Upper lobe of left lung (tissue), 6 donors: ENCODE data around the gene MYO9A. TPM values are rescaled to one million over a fixed set of nuclear protein-coding genes. Genes with fewer than 3 reads are reported as not detected.
"Not testable (repeated sequence)": the region's sequence is repeated elsewhere in the genome, so short reads cannot be mapped to it uniquely, and the experiment has no call there.

ENCODE experiments used
- ATAC-seq, 2 donors: fragments of 200-7000 bp; cut with Tn5 transposase; one replicate each; pipeline ENCODE4 v1.9.1; 2022; ENCODE audit warnings: mild to moderate bottlenecking in 2 of 2, moderate library complexity in 2 of 2; ENCODE audit not compliant: low FRiP score in 2 of 2
- DNase-seq, 2 donors: peaks; one replicate each; pipeline ENCODE4 v3.0.0-alpha.2; 2019 to 2020
- H3K27ac ChIP-seq, 4 donors: fragments of 200-600 bp; sonication (generic); one replicate each; pipeline ENCODE4 v1.5.1; 2016 to 2019
- H3K27me3 ChIP-seq, 4 donors: fragments of 200-600 bp; sonication (generic); one replicate each; pipeline ENCODE4 v1.5.1; 2017 to 2019
- H3K36me3 ChIP-seq, 4 donors: fragments of 200-600 bp; sonication (generic); one replicate each; pipeline ENCODE4 v1.5.1; 2016 to 2019
- H3K4me1 ChIP-seq, 4 donors: fragments of 200-600 bp; sonication (generic); one replicate each; pipeline ENCODE4 v1.5.1; 2018 to 2019
- H3K4me3 ChIP-seq, 4 donors: fragments of 200-600 bp; sonication (generic); one replicate each; pipeline ENCODE4 v1.5.1; 2017 to 2019; ENCODE audit warnings: mild to moderate bottlenecking in 2 of 4, moderate library complexity in 1 of 4
- H3K9me3 ChIP-seq, 4 donors: fragments of 200-600 bp; sonication (generic); one replicate each; pipeline ENCODE4 v1.5.1; 2018 to 2019
- EP300 ChIP-seq, 4 donors: sonication (generic); formaldehyde crosslinking; IDR thresholded peaks; one replicate each; pipeline ENCODE4 v1.5.1; 2017; ENCODE audit warnings: antibody characterized with exemption in 4 of 4, control low read depth in 2 of 4
- POLR2A ChIP-seq, 4 donors: fragments of 450-650 bp; IDR thresholded peaks; one replicate each; pipeline ENCODE4 v1.5.1; 2016 to 2017; ENCODE audit warnings: antibody characterized with exemption in 4 of 4, mild to moderate bottlenecking in 2 of 4
- POLR2AphosphoS5 ChIP-seq, 2 donors: sonication (generic); formaldehyde crosslinking; IDR thresholded peaks; one replicate each; pipeline ENCODE4 v1.5.1; 2017; ENCODE audit warnings: antibody characterized with exemption in 2 of 2
- WGBS, 2 donors: methylation state at CpG; one replicate each; pipeline ENCODE4 v1.1.5; 2017 to 2018; 5-methylcytosine and 5-hydroxymethylcytosine counted together
- total RNA-seq, 6 donors: library from RNA; depleted of rRNA in 4 of 6; stranded (reverse); fragments of >200 nt in 4 of 6; gene quantifications; one replicate each; pipeline versions ENCODE4 v1.1.0 to v1.2.1, GENCODE V29; 2016 to 2021
- TF ChIP-seq, protein P1 (sequence below), 6 experiments: fragments of 450-650 bp in 4 of 6; fragments of 200-600 bp in 2 of 6; sonication (generic) in 2 of 6; IDR thresholded peaks; one replicate each; pipeline ENCODE4 v1.5.1; 2016 to 2019; ENCODE audit warnings: antibody characterized with exemption in 6 of 6
- donor health status: DM: no; HTN: no; CAD: no; lungs with moderate emphysema.
- donor health status: DM: no; HTN: yes; CAD: no; lungs with severe emphysema.

The MYO9A gene
- total RNA-seq, 6 donors from 2014 or later: 53.2 to 143 (median 76.5) TPM

DNA sequence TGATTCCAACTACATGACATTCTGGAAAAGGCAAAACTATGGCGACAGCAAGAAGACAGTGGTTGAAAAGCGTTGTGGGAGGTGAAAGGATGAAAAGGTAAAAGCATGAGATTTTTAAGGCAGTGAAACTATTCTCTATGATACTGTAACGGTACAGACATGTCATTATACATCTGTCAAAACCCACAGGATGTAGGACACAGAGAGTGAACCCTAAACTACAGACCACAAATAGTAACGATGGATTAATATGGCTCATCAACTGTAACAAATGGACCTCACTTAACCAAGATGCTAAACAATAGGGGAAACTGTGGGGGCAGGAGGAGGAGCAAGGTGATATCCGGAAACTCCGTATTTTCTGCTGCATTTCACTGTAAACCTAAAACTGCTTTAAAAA lies 39.1 kb downstream of the MYO9A start:
- ATAC-seq: no peak
- no peak overlapping the region for H3K27ac ChIP-seq
- no peak overlapping the region for H3K4me3 ChIP-seq
- WGBS, 2 donors: 87 to 89% methylated on average over 6 of the region's 6 CpGs
- no peak for TF ChIP-seq EP300 (IDR thresholded peaks at IDR 0.05)
- TF ChIP-seq, protein P1, sequence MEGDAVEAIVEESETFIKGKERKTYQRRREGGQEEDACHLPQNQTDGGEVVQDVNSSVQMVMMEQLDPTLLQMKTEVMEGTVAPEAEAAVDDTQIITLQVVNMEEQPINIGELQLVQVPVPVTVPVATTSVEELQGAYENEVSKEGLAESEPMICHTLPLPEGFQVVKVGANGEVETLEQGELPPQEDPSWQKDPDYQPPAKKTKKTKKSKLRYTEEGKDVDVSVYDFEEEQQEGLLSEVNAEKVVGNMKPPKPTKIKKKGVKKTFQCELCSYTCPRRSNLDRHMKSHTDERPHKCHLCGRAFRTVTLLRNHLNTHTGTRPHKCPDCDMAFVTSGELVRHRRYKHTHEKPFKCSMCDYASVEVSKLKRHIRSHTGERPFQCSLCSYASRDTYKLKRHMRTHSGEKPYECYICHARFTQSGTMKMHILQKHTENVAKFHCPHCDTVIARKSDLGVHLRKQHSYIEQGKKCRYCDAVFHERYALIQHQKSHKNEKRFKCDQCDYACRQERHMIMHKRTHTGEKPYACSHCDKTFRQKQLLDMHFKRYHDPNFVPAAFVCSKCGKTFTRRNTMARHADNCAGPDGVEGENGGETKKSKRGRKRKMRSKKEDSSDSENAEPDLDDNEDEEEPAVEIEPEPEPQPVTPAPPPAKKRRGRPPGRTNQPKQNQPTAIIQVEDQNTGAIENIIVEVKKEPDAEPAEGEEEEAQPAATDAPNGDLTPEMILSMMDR (IDR thresholded peaks at IDR 0.05): no peak
- TF ChIP-seq POLR2A (IDR thresholded peaks at IDR 0.05): no peak
- TF ChIP-seq POLR2AphosphoS5 (IDR thresholded peaks at IDR 0.05): no peak
- no peaks in the 10 kb centered on the region for H3K36me3 ChIP-seq
- no peaks in the 10 kb centered on the region for H3K9me3 ChIP-seq
- no peak for DNase-seq
- H3K4me1 ChIP-seq: no peaks in the 10 kb centered on the region
- no peaks in the 10 kb centered on the region for H3K27me3 ChIP-seq

DNA sequence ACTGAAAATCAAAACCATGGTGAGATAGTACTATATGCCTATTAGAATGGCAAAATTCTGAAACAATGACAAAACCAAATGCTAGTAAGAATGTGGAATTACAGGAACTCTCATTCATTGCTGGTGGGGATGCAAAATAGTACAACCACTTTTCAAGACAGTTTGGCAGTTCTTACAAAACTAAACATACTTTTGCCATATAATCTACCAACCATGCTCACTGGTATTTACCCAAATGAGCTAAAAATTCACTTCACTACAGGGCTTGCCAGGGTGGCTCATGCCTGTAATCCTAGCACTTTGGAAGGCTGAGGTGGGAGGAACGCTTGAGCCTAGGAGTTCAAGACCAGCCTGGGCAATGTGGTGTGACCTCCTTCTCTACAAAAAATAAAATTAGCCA lies 40.0 kb downstream of the MYO9A start:
- Histone ChIP-seq H3K27ac (no peak overlapping the region), H3K9me3 (no peaks in the 10 kb centered on the region), H3K27me3 (no peaks in the 10 kb centered on the region), H3K4me1 (no peaks in the 10 kb centered on the region), H3K4me3 (no peak overlapping the region), H3K36me3 (no peaks in the 10 kb centered on the region)
- 88 to 89% methylated on average over 1 of the region's 1 CpG for WGBS, 2 donors
- DNase-seq (no peak), ATAC-seq (no peak)
- TF ChIP-seq POLR2AphosphoS5 (IDR thresholded peaks at IDR 0.05) (no peak), EP300 (IDR thresholded peaks at IDR 0.05) (no peak), POLR2A (IDR thresholded peaks at IDR 0.05) (no peak)
- TF ChIP-seq, protein P1 (IDR thresholded peaks at IDR 0.05): no peak

DNA sequence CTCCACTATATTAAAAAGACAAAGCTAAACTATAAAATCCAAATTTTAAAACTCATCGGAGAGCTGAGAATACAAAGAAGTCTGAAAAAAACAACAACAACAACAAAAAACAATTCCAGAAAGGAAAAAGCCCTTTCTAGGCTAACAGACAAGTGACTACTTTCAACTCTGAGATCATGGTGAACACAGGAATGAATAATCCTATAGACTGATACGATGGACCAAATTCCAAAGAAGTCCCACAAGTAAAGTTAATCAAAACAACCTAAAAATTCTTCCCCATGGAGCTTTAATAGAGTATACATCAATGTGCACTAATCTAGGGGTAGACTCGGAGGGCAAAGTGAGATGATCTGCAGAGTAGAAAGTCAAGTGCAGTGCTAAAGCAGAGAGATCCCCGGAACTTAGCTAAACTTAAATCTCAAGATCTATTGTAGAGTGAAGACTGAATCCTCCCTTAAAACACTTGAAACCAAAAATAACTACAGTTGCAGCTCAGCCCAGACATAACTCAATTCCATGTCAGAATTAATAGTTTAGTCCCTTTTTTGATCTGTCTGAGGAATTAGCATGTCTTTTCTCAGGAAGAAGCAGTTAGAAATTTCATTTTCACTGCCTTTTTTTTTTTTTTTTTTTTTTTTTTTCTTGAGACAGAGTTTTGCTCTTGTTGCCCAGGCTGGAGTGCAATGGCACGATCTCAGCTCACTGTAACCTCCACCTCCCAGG lies 43.5 kb downstream of the MYO9A start:
- no peaks in the 10 kb centered on the region for H3K36me3 ChIP-seq
- H3K27me3 ChIP-seq: no peaks in the 10 kb centered on the region
- H3K4me3 ChIP-seq: no peak overlapping the region
- TF ChIP-seq POLR2AphosphoS5 (IDR thresholded peaks at IDR 0.05): no peak
- H3K27ac ChIP-seq: no peak overlapping the region
- ATAC-seq (no peak), DNase-seq (no peak)
- no peaks in the 10 kb centered on the region for H3K9me3 ChIP-seq
- H3K4me1 ChIP-seq: no peaks in the 10 kb centered on the region
- 80% methylated on average over 5 of the region's 5 CpGs for WGBS, 2 donors

DNA sequence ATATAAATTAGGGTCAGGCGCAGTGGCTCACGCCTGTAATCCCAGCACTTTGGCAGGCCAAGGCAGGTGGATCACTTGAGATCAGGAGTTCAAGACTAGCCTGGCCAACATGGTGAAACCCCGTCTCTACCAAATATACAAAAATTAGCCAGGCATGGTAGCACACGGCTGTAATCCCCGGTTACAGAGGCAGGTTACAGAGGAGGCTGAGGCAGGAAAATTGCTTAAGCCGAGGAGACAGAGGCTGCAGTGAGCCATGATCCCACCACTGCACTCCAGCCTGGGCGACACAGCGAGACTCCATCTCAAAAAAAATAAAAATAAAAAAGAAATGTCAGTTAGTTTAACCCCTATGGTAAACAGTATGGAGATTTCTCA lies 46.5 kb downstream of the MYO9A start:
- ATAC-seq, DNase-seq, H3K36me3 ChIP-seq, H3K27ac ChIP-seq, H3K4me3 ChIP-seq, H3K4me1 ChIP-seq, H3K27me3 ChIP-seq, H3K9me3 ChIP-seq: not testable (repeated sequence)
- 91 to 96% methylated on average over 8 of the region's 8 CpGs for WGBS, 2 donors

DNA sequence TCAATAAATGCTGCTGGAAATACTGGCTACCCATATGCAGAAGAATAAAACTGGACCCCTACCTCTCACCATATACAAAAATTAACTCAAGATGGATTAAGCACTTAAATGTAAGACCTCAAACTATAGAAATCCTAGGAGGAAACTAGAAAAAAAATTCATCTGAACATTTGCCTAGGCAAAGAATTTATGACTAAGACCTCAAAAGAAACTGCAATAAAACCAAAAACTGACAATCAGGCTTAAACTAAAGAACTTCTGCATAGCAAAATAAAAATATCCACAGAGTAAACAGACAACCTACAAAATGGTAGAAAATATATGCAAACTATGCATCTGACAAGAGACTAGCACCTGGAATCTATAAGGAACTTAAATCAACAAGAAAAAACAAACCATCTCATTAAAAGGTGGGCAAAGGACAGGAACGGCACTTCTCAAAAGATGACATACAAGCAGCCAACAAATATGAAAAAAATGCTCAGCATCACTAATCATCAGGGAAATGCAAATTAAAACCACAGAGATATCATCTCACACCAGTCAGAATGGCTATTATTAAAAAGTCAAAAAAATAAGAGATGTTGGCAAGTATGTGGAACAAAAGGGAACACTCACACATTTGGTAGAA lies 47.0 kb downstream of the MYO9A start:
- TF ChIP-seq, protein P1 (IDR thresholded peaks at IDR 0.05): no peak
- TF ChIP-seq EP300 (IDR thresholded peaks at IDR 0.05) (no peak), POLR2A (IDR thresholded peaks at IDR 0.05) (no peak), POLR2AphosphoS5 (IDR thresholded peaks at IDR 0.05) (no peak)
- Histone ChIP-seq H3K36me3 (no peaks in the 10 kb centered on the region), H3K4me3 (no peak overlapping the region), H3K9me3 (no peaks in the 10 kb centered on the region), H3K27ac (no peak overlapping the region), H3K4me1 (no peaks in the 10 kb centered on the region), H3K27me3 (no peaks in the 10 kb centered on the region)
- ATAC-seq (no peak), DNase-seq (no peak)
- 85 to 91% methylated on average over 1 of the region's 1 CpG for WGBS, 2 donors

DNA sequence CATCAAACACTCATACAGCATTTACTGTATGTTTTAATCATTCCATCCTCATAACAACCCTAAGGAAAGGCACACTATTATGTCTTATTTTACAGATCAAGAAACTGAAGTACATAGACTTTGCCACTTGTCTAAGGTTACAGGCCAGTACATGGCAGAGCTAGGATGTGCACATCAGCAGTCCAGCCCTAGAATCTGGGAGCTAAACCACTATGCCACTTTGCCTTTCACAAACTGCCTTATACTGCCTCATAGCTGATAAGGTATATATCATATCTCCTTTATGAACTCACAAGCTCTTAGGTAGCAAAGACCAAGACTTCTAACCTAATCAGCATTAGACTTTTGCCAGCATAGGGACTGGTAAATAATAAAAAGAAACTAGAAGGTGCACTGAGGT lies 49.1 kb downstream of the MYO9A start:
- Histone ChIP-seq H3K4me3 (no peak overlapping the region), H3K27ac (no peak overlapping the region), H3K9me3 (no peaks in the 10 kb centered on the region), H3K36me3 (no peaks in the 10 kb centered on the region), H3K27me3 (no peaks in the 10 kb centered on the region), H3K4me1 (no peaks in the 10 kb centered on the region)
- DNase-seq (no peak), ATAC-seq (no peak)
- TF ChIP-seq POLR2A (IDR thresholded peaks at IDR 0.05): no peak
